ENCODE data around the gene TOMM5. TPM values are rescaled to one million over a fixed set of nuclear protein-coding genes. Genes with fewer than 3 reads are reported as not detected.

The TOMM5 gene
- total RNA-seq: 117 and 145 TPM in 2 replicates

DNA sequence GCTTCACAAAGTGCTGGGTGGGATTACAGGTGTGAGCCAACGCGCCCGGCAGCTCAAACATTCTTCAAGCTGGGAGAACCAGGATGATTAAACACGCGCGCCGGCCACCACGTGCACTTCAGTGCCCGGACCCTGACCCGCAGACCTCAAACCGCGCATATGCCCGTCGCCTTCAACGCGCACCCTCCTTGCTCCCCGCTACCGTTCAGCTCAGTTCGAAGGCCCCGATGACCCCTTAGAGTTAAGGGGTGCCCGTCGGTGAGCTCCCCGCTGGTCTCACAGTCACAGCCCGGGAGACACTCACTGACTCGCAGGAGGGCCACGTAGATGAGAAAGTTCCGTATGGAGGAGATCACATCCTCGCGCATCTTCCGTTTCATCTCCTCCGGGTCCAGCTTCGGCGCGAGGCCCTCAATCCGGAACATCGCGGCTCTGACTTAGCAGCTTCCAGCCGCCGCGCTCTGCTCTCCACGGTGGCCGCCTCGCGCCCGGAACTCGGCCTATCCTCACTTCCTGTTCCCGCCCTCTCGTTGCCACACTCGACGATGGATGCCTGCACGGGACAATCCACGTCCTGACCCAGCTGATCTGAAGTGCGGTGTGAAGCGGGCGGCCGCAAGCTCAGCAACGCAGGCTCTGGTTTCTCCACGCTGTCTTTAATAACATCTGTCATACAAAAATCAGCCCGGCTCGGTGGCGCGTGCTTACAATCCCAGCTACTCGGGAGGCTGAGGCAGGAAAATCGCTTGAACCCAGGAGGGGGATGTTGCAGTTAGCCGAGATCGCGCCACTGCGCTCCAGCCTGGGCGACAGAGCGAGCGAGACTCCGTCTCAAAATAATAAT is at the start of gene TOMM5:
Gene TOMM5, minus strand, starts transcription at position 490 of the 844 bp plus-strand sequence. Its CDS starts 65 bp downstream, at position 425.

DNA sequence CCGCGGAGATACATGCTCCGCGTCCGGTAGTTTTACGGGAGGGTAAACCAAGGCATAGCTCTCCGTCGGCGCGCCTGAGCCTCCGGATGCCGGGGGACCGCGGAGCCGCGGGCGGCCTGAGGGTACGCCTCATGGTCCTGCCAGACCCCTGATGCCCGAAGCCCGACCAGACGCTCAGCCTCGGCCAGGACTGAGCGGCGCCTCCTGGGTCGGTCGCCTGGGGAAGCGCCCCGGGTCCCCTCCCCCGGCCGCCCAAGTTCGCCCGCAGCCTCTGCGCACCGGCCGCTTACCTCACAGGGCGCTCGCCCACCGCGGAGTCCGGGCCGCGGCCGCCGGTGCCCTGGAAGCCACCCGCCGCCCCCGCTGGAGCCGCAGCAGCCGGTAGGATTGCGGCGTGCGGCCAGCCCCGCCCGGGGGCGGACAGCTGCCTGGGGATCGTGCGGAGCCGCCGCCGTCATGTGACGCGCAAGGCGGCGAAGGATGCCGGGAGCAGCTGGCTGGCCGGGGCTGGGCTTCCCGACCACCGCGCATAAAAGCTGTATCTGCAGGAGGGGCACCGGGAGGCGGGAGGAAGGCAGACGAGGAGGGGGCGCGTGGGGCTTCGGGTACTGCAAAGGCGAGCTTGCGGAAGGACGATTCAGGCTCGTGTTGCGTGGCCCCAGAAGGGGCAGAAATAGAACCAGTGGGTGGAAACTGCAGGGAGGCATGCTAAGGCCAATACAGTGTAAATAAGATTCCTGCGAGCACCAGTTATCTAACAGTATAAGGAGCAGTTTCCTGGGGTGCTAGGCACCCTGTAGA is 16.3 kb downstream of the TOMM5 start, which contains the start of gene FBXO10:
Gene FBXO10, minus strand, starts transcription at position 460 of the 801 bp plus-strand sequence. CDS start 34,612 bp downstream, outside the sequence.

Other genes starting within 250 kb of the TOMM5 start
- 119 and 159 TPM in 2 replicates for gene GRHPR, start 169.9 kb downstream of the TOMM5 start, total RNA-seq
- gene ZBTB5, start 127.1 kb downstream of the TOMM5 start, total RNA-seq: 6.5 and 7.9 TPM in 2 replicates
- 43.2 and 55.8 TPM in 2 replicates for gene POLR1E, start 106.6 kb downstream of the TOMM5 start, total RNA-seq
- gene FBXO10, start 16.2 kb downstream of the TOMM5 start, total RNA-seq: 15.5 and 29.4 TPM in 2 replicates
- gene FRMPD1, start 58.4 kb upstream of the TOMM5 start, total RNA-seq: under 0.01 TPM in 1 of 2 replicates, not detected in the other
- 4.2 TPM in 2 replicates for gene TRMT10B, start 161.2 kb upstream of the TOMM5 start, total RNA-seq
- 34.4 and 58.8 TPM in 2 replicates for gene EXOSC3, start 192.5 kb upstream of the TOMM5 start, total RNA-seq
- gene DCAF10, start 208.2 kb upstream of the TOMM5 start, total RNA-seq: 26.9 and 28.1 TPM in 2 replicates